ENCODE results near the gene MLKL.

DNA sequence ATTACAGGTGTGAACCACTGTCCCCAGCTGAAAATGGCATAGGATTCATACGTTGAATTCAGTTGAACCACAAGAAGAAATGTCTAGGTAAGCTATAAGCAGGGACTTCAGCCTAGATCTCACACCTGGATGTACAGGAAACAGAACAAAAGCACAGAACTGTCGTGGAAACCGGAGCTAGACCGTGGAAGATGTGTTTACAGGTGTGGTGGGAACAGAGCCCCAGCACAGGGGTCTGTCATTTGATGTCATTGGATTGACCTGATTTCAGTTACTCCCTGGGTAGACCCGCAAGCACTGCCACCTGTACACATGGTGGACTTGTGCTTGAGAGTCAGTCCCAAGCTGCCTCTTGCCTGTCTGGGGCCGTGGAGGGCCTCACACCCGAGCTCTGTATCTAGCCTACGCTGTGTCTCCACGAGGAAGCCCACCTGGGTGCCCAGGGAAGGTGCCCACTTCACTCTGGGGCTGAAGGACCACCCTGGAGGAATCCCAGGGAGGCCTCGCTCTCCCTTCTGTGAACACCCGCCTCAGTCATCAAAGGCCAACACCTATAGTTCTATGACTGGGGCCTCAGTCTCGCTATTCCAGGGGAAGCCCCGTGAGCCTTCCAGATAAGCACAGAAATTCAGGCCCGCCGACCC lies 32.2 kb upstream of the MLKL start:
- TF ChIP-seq, protein P1, sequence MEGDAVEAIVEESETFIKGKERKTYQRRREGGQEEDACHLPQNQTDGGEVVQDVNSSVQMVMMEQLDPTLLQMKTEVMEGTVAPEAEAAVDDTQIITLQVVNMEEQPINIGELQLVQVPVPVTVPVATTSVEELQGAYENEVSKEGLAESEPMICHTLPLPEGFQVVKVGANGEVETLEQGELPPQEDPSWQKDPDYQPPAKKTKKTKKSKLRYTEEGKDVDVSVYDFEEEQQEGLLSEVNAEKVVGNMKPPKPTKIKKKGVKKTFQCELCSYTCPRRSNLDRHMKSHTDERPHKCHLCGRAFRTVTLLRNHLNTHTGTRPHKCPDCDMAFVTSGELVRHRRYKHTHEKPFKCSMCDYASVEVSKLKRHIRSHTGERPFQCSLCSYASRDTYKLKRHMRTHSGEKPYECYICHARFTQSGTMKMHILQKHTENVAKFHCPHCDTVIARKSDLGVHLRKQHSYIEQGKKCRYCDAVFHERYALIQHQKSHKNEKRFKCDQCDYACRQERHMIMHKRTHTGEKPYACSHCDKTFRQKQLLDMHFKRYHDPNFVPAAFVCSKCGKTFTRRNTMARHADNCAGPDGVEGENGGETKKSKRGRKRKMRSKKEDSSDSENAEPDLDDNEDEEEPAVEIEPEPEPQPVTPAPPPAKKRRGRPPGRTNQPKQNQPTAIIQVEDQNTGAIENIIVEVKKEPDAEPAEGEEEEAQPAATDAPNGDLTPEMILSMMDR (IDR thresholded peaks at IDR 0.05; ENCODE audit: borderline replicate concordance, extremely low read depth, low read length, poor library complexity, severe bottlenecking) = no peak
- TF ChIP-seq EZH2 (IDR thresholded peaks at IDR 0.05; ENCODE audit: borderline replicate concordance, low read depth, low read length, severe bottlenecking) = no peak
